H54 (cell line): ENCODE measurements around the gene STC2.

Experiments
- DNase-seq: peaks from one replicate; pipeline ENCODE4 v3.0.0; 2011; ENCODE audit warnings: low spot score, mixed read lengths; ENCODE audit not compliant: insufficient read length
- FAIRE-seq: peaks from 3 replicates; lab custom pipeline; 2011; peaks lifted over from hg19 to GRCh38; lab: Jason Lieb, UNC
- POLR2A ChIP-seq: IDR thresholded peaks from 2 replicates; pipeline ENCODE4 v1.6.1; 2011; ENCODE audit warnings: low read depth, mild to moderate bottlenecking, low read length

Gene STC2

GRCh38 chr5:173313351-173313801 is 14.8 kb downstream of the STC2 start:
- FAIRE-seq = no peak

GRCh38 chr5:173312821-173313220 is 15.4 kb downstream of the STC2 start:
- DNase-seq (no peak), FAIRE-seq (no peak)
- TF ChIP-seq POLR2A = no peak

More at GRCh38 chr5:173313351-173313801, 14.8 kb downstream of the STC2 start:
- no peak for DNase-seq
- TF ChIP-seq POLR2A = no peak

GRCh38 chr5:173311818-173312585 is 16.2 kb downstream of the STC2 start:
- no peak for TF ChIP-seq POLR2A
- no peak for FAIRE-seq
- no peak for DNase-seq

GRCh38 chr5:173310861-173311785 is 17.1 kb downstream of the STC2 start:
- DNase-seq (no peak), FAIRE-seq (no peak)
- no peak for TF ChIP-seq POLR2A

DNA sequence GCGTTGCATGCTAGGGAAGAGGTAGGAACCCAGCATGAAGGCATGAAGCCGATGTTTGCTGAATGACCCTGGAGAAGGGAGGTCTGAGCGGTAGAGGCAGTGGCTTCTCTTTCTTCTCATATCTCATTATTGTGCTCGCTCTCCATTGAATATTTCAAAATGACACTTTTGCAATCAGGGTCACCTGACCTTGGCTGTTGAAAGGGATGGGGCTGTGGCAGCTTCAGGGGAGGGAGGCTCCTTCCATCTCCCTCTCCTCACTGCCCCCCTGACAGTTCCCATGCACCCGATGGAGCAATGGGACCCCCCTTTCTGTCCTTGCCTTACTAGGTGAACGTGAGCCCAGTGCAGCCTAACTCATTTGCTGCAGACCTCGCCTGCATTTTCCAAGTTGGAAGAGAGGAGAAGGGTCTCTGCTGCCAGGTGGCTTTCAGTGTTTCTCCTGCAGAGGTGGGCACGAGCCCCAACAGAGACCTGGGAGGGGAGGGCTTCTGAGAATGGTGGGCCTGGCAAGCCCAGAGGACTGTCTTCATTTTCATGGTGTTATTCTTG is 17.9 kb downstream of the STC2 start:
- TF ChIP-seq POLR2A = no peak
- DNase-seq (no peak), FAIRE-seq (no peak)

GRCh38 chr5:173309731-173310130 is 18.5 kb downstream of the STC2 start:
- no peak for TF ChIP-seq POLR2A
- no peak for DNase-seq
- no peak for FAIRE-seq

GRCh38 chr5:173308226-173308625 is 20.0 kb downstream of the STC2 start:
- no peak for TF ChIP-seq POLR2A
- FAIRE-seq (no peak), DNase-seq (no peak)

DNA sequence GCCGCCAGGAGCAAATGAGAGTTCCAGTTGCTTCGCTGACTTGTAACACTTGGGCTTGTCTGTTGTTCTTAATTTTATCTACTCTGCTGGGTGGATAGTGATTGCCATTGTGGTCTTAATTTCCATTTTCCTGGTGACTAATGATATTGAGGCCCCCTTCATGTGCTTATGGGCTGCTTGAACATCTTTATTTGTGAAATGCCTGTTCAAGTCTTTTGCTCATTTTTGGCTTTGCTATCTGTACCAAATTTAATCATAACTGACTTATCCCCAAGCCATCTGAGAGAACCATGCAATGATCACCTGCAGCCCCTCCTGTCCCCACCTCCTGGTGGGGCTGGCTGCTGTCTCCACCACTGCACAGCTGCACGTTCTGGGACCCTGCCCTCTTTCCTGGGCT is 20.5 kb downstream of the STC2 start:
- DNase-seq (no peak), FAIRE-seq (no peak)
- TF ChIP-seq POLR2A = no peak

DNA sequence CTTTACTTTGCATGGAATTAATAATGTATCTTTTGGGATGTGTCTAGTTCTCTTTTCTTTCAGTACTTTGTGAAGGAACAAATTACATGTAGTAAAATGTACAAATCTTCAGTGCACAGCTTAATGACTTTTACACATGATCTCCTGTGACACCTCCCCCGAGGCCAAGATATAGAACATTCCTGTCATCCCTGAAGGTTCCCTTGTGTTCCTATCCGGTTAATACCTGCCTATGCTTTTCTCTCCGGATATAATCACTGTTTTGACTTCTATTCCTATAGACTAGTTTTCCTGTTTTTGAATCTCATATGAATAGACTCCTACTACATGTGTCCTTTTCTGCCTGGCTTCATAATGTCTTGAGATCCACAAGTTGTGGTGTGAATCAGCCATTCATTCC is 21.5 kb downstream of the STC2 start:
- DNase-seq (no peak), FAIRE-seq (no peak)
- TF ChIP-seq POLR2A = no peak

- DNase-seq (no peak), FAIRE-seq (no peak)
- TF ChIP-seq POLR2A = no peak
Observed at GRCh38 chr5:173304591-173304988, 23.6 kb downstream of the STC2 start.

DNA sequence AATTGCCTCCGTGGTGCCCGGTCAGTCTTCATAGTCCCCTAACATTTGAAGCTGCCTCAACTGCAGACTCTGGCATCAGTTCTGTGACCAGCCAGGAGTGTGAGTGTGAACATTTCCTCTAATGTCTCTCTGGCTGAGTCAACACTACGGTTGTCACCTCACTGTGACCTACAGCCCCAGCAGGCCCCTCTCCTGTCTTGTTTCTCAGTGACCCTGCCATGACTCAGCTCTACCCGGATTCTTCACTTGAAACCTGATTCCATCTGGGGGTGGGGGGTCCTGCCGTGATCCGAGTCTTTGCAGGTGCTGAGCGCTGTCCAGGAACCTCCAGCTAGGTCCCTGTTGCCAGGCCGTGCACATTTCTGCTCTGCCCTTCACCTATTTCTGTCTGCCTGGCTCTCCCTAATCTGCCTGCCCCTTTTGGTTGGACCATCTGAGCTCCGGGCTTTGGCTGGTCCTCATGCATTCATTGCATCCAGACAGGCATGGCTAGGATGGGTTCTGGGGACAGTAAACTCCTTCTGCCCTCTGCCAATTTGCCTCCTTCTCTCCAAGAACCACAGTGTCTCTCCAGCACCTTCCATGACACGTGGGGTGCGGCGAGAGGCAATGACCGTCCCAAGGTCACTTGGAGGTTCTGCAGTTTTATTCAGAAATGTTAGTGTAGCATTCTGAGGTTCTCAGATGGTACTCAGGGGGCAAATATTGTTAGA is 24.2 kb downstream of the STC2 start:
- DNase-seq = no peak
- no peak for FAIRE-seq
- no peak for TF ChIP-seq POLR2A

- peak; percentile 85 for FAIRE-seq
- DNase-seq = peak; percentile 87
- no peak for TF ChIP-seq POLR2A
Observed at GRCh38 chr5:173302546-173303155, 25.6 kb downstream of the STC2 start.
